T follicular helper cell (primary cell): ENCODE results near the gene DCHS2.

Experiments
- DNase-seq: peaks from one replicate; pipeline ENCODE4 v3.0.0-alpha.2; 2020; ENCODE audit warnings: low read depth

DCHS2 gene

GRCh38 chr4:154384012-154384411, 107.6 kb downstream of the DCHS2 start:
- DNase-seq: no peak

- no peak for DNase-seq
Observed at GRCh38 chr4:154376486-154376885, 115.1 kb downstream of the DCHS2 start.

GRCh38 chr4:154368060-154368459, 123.5 kb downstream of the DCHS2 start:
- no peak for DNase-seq

- no peak for DNase-seq
Observed at GRCh38 chr4:154367659-154368058, 123.9 kb downstream of the DCHS2 start.

GRCh38 chr4:154366956-154367355, 124.6 kb downstream of the DCHS2 start:
- no peak for DNase-seq

GRCh38 chr4:154364066-154364845, 127.3 kb downstream of the DCHS2 start:
- no peak for DNase-seq

- DNase-seq: no peak
Observed at GRCh38 chr4:154361450-154361849, 130.1 kb downstream of the DCHS2 start.

GRCh38 chr4:154360491-154360890, 131.1 kb downstream of the DCHS2 start:
- no peak for DNase-seq

GRCh38 chr4:154354883-154355282, 136.7 kb downstream of the DCHS2 start:
- no peak for DNase-seq

GRCh38 chr4:154349829-154350228, 141.8 kb downstream of the DCHS2 start:
- no peak for DNase-seq

GRCh38 chr4:154348657-154349056, 142.9 kb downstream of the DCHS2 start:
- DNase-seq: no peak

GRCh38 chr4:154345359-154345758, 146.2 kb downstream of the DCHS2 start:
- no peak for DNase-seq

GRCh38 chr4:154344686-154345085, 146.9 kb downstream of the DCHS2 start:
- no peak for DNase-seq

GRCh38 chr4:154343651-154344050, 147.9 kb downstream of the DCHS2 start:
- DNase-seq: no peak

GRCh38 chr4:154341448-154341847, 150.2 kb downstream of the DCHS2 start:
- DNase-seq: no peak

GRCh38 chr4:154335588-154335987, 156.0 kb downstream of the DCHS2 start:
- no peak for DNase-seq

- peak; percentile 25 for DNase-seq
Observed at GRCh38 chr4:154332681-154333421, 158.7 kb downstream of the DCHS2 start.

GRCh38 chr4:154329939-154330338, 161.7 kb downstream of the DCHS2 start:
- DNase-seq: no peak

GRCh38 chr4:154329268-154329868, 162.2 kb downstream of the DCHS2 start:
- DNase-seq: no peak

- no peak for DNase-seq
Observed at GRCh38 chr4:154328030-154328429, 163.6 kb downstream of the DCHS2 start.

GRCh38 chr4:154320521-154320920, 171.1 kb downstream of the DCHS2 start:
- no peak for DNase-seq

GRCh38 chr4:154319736-154320135, 171.9 kb downstream of the DCHS2 start:
- no peak for DNase-seq
